DMS79 (cell line): Measurements from ENCODE around the gene LRG1.

Source experiments
- DNase-seq: peaks from one replicate; lab custom pipeline; 2025; lab: John Stamatoyannopoulos, UW

The LRG1 gene, protein sequence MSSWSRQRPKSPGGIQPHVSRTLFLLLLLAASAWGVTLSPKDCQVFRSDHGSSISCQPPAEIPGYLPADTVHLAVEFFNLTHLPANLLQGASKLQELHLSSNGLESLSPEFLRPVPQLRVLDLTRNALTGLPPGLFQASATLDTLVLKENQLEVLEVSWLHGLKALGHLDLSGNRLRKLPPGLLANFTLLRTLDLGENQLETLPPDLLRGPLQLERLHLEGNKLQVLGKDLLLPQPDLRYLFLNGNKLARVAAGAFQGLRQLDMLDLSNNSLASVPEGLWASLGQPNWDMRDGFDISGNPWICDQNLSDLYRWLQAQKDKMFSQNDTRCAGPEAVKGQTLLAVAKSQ

DNA sequence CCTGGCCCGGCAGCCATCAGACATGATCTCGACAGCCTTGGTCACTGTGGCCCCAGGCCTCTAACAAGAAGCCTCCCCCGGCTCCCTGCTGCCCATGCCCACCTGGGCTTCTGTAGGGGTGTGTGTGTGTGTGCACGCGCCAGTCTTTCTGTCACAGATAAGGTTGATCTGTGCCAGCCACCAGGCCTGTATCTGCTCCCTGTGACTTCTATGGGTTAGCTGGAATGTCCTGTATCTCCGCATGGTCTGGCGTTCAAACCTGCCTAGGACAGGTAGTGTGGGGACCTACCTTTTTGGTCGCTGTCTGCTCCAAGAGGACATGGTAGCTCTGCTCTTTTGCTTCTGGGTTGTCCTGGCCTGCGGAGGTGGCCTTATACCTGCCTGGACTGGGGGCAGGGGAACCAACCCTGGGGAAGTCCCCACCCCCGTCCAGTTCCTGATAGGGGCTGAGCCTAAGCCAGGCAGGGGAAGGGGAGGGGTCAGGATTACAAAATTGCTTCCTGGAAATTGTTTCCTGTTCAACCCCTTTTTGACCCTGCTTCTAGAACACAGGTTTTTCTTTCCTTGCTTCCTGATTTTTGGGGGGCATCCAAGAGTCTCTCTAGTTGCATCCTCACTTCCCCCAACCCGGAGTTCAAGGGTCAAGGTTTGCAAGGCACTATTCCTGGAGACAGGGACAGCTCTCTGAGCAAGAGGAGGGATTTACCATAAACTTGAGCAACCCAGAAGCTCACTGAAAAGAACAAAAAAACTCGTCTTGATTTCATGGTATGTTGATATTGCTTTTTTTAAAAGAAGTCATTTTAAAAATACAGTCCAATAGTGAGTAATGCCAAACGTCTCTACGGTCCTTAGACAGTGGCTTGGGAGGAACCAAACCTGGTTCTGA, at the start of gene LRG1:
Gene LRG1 (minus strand): TSS at position 344 of the 889 bp plus-strand sequence. CDS start 23 bp downstream, at position 321.
- DNase-seq: no peak

DNA sequence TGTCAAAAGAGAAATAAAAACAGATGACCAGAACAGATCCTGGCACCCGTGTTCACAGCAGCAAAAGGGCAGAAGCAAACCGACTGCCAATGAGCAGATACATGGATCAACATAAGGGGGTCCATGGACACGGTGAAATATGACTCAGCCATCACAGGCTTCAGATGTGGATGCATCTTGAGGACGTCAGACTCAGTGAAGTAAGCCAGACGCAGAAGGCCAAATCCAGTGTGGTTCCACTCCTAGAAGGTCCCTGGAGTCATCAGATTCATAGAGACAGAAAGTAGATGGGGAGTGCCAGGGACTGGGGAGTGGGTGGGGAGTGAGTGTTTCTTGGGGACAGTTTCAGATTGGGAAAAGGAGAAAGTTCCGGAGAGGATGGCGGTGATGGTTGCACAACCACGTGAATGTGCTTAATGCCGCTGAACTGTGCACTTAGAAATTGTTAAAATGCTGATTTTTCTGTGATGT, 48.5 kb upstream of the LRG1 start:
- no peak for DNase-seq

DNA sequence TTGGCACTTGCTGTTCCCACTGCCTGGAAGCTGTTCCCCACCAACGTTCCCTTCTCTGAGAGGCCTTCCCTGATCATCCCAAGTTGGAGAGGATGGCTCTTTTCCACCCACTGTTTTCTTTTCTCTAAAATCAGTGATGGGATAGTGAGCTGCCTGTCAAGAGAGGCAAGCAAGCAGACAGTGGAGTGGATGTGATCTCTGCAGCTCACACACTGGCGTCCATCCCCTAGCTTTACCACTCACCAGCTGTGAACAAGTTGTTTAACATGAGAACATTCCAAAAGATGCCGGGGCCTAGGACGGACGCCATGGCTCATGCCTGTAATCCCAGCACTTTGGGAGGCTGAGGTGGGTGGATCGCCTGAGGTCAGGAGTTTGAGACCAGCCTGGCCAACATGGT, 47.7 kb upstream of the LRG1 start:
- DNase-seq: no peak

DNA sequence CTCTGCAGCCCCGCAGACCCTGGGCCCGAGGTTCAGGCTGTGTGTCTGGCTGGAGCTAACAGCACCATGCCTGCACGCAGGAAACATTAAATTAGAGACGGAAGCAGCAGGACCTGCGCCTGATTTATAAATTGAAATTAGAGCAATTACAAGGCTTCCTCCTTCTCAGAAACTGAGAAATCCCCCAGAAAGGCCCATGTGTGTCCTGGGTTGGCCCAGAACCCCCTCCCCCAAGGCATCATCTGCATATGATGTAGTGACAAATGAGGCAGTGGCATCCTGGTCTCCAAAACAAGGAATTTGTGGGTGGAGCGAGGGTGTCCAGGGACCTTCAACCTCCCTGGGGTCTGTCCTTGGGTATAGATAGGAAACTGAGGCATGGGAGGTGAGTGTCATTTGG, 46.9 kb upstream of the LRG1 start:
- no peak for DNase-seq

DNA sequence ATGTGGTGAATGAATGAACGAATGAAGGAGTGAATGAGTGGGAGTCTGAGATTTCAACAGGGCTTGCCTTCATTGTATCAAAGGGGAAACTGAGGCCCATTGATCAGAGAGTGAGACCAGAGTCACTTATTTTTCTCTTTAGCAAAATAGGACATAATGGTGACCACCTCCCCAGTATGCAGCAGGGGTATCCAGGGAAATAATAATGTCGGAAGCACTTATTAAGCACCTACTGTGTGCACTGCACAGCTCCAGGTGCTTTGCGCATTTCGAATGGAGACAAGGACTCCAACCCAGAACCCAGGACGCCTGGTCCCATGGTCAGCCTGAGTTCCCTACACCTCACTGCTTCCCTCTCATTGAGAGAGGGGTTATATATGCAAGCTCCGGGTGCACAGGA, 46.4 kb upstream of the LRG1 start:
- DNase-seq: no peak

DNA sequence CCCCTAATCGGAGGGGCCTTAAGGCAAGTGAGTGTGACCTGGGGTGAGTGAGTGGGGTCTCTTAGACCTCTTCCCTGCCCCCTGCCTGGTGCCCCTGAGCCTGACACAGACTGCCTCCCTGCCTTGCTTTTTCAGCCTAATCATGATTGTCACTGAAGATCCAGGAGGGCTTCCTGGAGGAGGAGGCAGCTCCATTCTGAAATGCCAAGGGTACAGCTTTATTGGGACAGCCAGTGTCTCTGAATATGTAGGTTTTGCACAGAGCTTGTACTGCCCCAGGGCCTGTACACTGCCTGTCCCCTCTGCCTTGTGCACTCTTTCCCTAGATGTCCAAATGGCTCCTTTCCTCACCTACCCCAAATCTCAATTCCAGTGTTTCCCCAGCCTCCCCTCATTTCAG, 45.7 kb upstream of the LRG1 start:
- no peak for DNase-seq

DNA sequence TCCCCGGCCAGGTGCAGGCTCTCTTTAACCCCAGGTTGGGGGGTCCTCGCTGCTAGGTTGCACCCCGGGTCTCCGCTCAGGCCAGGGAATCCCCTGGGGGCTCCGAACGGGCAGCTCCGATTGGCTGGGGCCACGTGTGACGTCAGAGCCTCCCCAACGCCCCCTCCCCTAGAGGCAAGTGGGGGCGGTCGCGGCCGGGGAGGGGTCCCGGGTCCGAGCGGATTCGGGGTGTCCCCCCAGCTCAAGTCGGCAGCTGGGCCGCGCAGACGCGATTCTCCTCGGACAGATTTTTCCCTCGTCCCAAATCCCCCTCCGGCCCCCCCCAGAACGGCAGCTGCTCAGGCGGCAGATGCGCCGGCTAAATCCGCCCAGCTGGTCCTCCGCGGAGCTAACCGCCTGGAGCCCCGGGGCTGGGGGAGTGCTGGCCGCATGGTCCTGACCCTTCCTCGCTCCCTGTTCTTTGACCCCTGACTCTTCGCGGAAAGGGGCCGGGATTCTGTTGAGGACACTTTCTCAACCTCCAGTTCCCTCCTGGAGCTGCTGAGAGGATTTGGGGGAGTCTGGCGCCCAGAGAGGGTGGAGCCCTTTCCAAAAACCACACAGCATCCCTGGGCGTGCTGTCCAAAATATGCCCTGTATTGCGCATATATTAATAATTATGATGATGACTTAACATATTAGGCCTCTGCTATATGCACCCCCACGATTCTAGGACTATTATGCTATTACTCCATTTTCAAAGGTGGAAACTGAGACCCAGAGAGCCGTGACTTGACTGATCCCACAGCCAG, 45.0 kb upstream of the LRG1 start:
- no peak for DNase-seq

DNA sequence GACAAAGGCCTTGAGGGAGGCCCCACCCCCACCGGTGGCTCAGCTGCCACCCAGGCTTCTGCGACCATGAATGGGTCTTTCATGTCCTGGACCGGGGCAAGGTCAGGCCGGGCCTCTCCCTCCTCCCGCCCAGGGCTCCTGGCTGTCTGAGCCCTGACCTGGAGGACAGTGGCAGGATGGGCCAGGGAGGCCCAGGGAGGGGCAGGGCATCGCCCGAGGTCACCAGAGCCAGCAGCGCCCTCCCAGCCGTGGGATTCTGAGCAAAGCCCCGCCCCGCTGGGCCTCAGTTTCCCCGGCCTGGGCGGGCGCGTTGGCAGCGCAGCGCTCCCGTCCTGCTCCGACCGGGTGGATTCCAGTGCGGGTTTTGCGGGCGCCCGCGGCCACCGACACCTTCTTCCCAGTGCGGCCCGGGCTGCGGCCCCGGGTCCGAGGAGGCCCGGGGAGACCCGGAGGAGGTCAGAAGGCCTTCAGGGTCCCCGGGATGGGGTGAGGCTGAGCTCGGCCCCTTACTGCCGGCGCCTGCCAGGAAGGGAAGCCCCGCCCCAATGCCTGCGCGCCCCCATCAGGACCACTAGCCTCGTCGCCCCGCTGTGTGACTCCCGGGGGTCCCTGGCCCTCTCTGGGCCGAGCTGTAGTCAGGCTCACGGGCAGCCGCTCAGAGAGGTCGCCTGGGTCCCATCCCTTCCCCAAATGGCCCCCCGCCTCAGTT, 44.3 kb upstream of the LRG1 start:
- no peak for DNase-seq

DNA sequence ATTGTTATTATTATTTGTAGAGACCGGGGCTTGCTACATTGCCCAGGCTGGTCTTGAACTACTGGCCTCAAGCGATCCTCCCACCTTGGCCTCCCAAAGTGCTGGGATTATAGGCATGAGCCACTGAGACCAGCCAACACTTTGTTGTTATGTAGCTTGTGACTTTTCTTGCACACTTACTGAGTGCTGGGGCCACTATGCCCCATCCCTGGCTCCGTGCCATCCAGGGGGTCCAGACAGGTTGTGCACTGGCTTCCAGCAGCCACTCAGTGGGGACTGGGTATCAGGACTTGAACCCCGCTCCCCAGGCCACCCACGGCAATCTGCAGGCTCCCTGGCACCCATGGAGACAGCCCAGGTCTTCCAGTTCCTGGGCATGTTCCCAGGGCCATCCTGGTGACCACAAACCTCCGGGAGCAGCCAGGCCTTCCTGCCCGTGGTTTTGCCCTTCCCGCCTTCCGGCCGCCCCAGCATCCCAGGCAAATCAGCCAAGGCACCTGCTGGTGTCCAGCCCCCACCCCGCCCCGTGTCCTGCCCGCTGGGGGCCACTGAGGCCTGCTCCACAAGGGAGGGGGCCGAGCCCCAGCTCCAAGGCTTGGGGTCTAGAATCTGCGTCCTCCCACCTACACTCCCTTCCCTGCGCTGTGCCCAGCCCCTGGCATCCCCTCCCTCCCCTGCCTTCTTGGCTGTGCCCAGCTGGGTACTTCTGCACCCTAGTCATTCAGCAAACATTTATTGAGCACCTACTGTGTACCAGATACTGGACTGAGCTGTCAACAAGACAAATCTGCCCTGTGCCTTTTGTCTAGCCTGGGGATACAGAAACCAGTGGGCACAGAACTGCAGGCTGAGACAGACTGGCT, 43.4 kb upstream of the LRG1 start:
- no peak for DNase-seq

DNA sequence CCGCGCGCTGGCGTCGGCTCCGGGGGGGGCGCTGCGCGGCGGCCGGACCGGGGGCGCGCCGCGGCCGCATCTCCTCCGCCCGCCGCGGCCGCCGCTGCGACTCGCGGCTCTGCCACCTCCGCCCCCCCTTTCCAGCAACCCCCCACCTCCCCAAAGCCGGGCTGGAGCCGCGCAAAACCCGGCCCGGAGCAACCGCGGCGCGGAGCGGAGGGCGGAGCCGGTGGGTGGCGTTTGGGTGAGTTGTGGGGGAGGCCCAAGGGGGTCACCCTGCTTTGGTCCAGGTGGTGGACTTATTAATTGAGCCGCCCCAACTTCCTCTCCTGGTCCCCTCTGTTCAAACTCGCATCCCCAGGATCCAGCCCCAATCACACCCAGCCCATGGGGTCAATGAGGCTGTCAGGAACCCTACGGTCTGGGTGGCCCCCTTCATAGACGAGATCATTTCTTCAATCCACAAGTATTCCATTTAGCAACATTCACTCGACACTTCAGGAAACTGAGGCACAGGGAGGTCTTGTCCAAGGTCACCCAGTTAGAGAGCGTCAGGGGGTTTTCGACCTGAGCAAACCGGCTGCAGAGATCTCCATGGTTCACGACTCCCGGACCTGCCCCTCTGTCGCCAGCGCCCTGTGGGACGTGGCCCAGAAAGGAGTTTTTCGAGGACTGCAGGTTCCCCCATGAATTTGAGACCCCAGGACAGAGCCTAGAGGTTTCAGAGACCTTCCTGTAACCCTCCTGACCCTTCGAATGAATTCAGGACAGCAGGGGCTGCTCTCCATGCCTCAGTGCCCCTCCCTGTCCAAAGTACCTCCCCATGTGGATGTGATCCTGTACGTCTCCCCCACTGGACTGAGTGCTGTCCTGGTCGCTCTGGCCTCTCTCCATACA, 42.1 kb upstream of the LRG1 start:
- DNase-seq: no peak

DNA sequence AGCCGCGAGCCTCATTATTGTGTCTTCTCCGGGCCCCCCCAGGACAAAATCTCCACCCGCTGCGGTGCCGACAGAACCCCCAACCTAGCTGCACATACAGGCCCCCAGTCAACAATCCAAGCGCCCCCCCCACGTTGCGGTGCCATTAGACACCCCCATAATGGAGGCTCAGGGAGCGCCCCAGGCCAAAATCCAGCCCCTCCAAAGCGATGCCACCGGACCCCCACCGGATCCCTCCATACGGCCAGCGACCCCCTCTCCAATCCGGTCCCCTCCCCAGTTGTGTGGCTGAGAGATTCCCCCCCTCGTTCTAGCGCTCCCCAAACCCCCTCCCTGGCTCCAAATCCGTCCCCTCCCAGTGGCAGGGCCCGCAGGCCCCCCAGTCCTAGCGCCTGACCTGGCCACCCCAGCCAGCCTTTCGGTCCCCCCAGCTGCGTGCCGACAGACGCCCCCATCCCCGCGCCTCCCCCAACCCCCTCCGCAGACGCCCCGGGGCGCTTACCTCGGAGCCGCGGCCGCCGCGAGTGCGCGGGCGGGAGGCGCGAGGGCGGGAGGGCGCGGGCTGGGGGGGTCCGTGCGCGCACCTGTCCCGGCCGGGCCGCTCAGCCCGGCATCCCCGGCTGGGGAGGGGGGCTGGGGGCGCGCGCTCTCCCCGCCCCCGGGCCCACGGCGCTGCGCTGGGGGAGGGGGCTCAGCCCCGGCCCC, 41.3 kb upstream of the LRG1 start:
- no peak for DNase-seq

DNA sequence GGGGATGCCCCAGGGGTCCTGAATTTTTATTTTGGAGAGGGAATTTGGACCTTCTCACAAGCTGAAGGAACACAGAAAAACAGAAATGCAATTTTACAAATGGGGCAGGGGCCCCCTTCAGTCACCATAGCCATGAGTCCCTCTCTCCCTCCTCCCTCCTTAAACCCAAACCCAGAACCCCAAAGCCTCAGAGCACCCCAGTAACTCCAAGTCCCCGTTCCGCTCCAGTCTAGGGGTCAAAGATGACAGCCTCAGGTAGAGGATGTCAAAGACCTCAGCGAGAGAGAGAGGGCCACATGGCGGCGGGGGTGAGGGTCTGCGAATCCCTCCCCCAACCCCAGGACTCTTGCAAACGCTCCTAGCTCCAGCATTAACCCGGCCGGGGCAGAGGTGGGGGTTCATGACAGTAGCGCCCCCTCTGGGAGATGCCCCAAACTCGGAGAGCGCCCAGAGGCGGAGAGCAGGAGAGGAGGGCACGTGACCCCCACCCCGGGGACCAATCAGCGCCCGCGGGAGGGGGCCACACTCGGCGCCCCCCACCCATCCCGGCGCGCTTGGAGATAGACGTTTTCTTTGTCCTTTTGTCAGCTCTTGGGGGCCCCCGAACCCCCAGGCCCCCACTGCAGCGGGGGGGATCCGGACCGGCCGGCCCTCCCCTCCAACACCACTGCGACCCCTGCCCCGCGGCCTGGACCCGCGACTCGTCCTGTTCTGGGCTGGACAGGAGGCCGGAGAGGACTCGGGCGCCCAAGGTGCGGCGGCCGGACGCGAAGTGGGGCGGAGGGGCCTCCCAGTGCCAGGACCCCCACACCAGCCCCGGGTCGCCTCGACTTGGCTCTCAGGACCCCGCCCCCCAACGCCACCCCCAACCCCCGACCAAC, 40.4 kb upstream of the LRG1 start:
- no peak for DNase-seq

DNA sequence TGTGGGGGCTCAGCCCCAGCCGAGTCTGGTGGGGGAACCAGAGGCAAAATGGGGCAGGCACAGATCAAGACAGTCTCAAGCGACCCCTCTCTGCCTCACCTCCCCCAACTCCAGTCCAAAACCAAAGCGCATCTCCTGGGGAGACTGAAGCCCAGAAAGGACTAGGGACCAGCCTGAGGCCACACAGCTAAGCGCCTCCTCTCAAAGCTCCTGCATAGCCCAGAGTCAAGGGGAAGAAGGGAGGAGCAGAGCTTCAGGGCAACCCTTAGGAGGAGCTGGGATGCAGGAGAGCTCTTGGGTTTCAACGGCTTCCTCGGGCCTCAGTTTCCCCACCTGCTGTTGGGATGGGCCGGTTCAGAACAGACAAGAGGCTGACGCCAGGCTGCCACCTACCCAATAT, 39.6 kb upstream of the LRG1 start:
- DNase-seq: no peak

DNA sequence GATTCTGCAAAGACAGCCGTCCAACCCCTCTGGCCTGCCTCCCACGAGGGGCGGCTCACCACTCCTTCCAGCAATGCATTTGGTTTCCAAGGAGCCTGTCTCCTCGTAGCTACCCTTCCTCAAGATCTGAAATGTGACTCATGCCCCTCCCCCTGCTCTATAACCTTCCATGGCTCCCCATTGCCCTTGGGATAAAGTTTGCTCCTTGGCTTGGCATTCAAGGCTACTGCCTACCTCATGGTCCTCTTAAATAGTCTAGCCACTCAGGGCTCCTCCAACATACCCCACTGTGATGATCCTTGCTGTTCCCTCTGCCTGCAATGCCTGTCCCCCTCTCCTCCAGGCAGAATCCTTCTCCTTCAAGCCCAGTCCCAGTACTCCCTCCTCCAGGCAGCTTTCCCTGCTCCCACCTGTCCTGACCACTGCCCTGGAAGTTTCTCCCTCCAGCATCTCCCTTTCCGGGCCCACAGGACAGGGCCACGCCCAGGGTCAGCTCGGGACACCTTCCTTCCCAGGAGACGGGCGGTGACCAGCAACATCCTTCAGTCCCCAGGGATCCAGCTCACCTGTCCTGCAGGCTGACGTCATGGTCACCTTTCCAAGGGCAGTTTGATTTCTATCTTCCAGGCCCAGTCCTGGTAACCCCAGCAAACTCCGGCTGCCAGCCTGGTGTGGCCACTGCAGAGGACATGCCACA, 38.9 kb upstream of the LRG1 start:
- DNase-seq: no peak

DNA sequence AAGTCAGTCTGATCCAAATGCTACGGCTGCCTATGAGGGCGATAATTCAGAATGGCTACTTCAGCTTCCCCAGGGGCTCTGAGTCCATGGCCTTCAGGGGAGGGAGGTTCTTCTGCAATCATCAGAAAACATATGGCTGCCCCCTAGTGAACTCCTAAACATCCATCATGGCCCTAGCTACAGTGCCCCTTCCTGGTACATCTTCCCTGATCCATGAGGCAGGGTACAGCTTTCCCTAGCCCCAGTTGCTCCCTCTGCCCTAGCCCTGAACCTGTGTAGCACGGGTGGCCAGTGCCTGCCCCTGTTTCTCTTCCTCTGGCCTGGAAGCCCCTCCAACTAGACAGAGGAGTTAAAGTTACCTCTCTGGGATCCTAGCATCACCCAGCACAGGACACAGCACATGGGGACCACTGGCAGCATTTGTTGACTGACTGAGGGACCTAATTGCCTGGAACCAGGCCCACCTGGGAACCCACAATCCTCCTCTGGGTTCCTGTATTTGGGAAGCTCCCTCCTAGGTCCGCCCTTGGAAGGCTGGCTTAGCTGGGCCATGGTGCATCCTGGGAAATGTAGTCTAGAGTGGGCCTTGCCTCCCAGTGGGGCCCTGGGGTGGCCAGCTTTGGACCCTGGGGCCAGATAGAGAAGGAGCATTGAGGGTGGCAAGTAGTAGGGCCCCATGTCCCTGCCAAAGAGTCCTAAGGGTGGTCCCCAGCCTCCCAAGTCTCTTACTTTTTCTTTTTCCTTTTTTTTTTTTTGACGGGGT, 37.4 kb upstream of the LRG1 start:
- no peak for DNase-seq

DNA sequence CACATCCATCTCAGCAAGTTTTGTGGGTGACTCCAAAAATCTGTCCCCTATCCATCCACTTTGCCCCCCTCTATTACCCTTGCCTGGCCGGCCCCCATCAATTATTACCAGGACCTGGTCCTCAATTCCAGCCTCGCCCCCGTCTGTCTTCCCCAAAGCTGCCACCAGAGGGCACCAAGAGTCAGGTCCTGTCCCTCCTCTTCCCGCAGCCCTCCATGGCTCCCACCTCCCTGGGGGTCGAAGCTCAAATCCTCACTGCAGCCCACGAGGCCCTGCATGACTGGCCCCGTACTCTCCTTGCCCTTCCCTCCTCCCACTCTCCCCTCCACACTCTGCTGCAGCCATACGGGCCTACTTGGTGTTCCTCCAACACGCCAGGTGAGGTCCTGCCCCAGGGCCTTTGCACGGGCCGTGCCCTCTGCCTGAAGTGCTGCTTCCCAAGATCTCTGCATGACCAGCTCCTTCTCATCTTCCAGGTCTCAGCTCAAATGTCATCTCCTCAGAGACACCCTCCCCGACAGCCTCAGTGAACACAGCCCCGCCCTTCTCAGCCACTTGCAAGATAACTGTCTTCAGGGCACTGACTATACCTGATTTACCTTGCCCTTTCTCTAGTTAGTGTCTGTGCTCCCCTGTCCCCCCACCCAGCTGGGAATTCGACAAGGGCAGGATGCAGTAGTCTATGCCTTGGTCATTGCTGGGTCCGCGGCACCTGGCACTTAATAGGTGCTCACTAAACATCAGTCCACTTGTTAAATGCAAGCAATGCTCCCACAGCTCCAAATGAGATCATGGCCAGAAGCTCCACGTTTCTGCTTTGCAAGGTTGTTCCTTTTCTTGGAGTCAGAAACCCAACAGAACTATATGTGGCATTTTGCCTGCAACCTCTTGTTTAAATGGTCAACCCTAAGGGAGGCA, 36.4 kb upstream of the LRG1 start:
- DNase-seq: no peak
